Brain microvascular endothelial cell (primary cell): ENCODE results near the gene JMJD1C.
A peak's percentile ranks its signal among the peaks of the same experiment; 100 is the strongest.

Experiments
- DNase-seq: peaks from one replicate; pipeline ENCODE4 v3.0.0-alpha.2; 2020
- H3K27ac ChIP-seq: fragments of 250-450 bp; sonication (Bioruptor Pico); 2 replicates; pipeline ENCODE4 v1.5.1; 2020; ENCODE audit warnings: mild to moderate bottlenecking, moderate library complexity
- H3K27me3 ChIP-seq: fragments of 250-450 bp; sonication (Bioruptor Pico); replicated peaks from 2 replicates; pipeline ENCODE4 v1.5.1; 2020; ENCODE audit warnings: mild to moderate bottlenecking
- H3K36me3 ChIP-seq: fragments of 250-450 bp; sonication (Bioruptor Pico); replicated peaks from 2 replicates; pipeline ENCODE4 v1.5.1; 2020; ENCODE audit warnings: mild to moderate bottlenecking
- H3K4me3 ChIP-seq: 2 replicates; pipeline ENCODE4 v1.5.1; 2011; ENCODE audit warnings: low read depth, mild to moderate bottlenecking, control low read depth, low read length, moderate library complexity
- CTCF ChIP-seq: IDR thresholded peaks from 2 replicates; pipeline ENCODE4 v1.5.1; 2011; ENCODE audit warnings: low read depth, mild to moderate bottlenecking, moderate library complexity, low read length, control low read depth, inconsistent platforms; ENCODE audit errors: missing control alignments
- in situ Hi-C: cut with HindIII; loops from 2 replicates; pipeline ENCODE4 v1.10.0; 2017; ENCODE audit warnings: low sequenced_read_pairs, low pct_ligation_motif_present

Gene JMJD1C

GRCh38 chr10:63145782-63146181 lies 320.0 kb downstream of the JMJD1C start:
- no peak for DNase-seq
- Histone ChIP-seq H3K27ac (no peak overlapping the region), H3K36me3 (peaks cover 13% of the 10 kb centered on the region), H3K27me3 (no peaks in the 10 kb centered on the region), H3K4me3 (no peak overlapping the region)
- in situ Hi-C loops, result no loop called here
- no peak for TF ChIP-seq CTCF

- H3K4me3 ChIP-seq, result no peak overlapping the region
- no peak for TF ChIP-seq CTCF
- H3K27me3 ChIP-seq, result no peaks in the 10 kb centered on the region
- no peak overlapping the region for H3K27ac ChIP-seq
- DNase-seq, result no peak
- in situ Hi-C loops, result no loop called here
- H3K36me3 ChIP-seq, result peaks cover 11% of the 10 kb centered on the region
These were observed 321.8 kb downstream of the JMJD1C start for GRCh38 chr10:63143987-63144386.

- TF ChIP-seq CTCF, result no peak
- DNase-seq, result no peak
- in situ Hi-C loops, result no loop called here
- Histone ChIP-seq H3K36me3 (peaks cover 5% of the 10 kb centered on the region), H3K27ac (no peak overlapping the region), H3K4me3 (no peak overlapping the region), H3K27me3 (no peaks in the 10 kb centered on the region)
These were observed 323.6 kb downstream of the JMJD1C start for GRCh38 chr10:63142136-63142535.

- TF ChIP-seq CTCF, result no peak
- DNase-seq, result no peak
These were observed 325.7 kb downstream of the JMJD1C start for GRCh38 chr10:63140077-63140476.

GRCh38 chr10:63137306-63137705 lies 328.5 kb downstream of the JMJD1C start:
- Histone ChIP-seq H3K4me3 (no peak overlapping the region), H3K36me3 (no peaks in the 10 kb centered on the region), H3K27ac (no peak overlapping the region), H3K27me3 (no peaks in the 10 kb centered on the region)
- no peak for TF ChIP-seq CTCF
- in situ Hi-C loops, result no loop called here
- DNase-seq, result peak; percentile 44

More at GRCh38 chr10:63140077-63140476, 325.7 kb downstream of the JMJD1C start:
- no peak overlapping the region for H3K4me3 ChIP-seq
- H3K36me3 ChIP-seq, result peaks cover 3% of the 10 kb centered on the region
- H3K27me3 ChIP-seq, result no peaks in the 10 kb centered on the region
- in situ Hi-C loops, result no loop called here
- no peak overlapping the region for H3K27ac ChIP-seq

- TF ChIP-seq CTCF, result no peak
- Histone ChIP-seq H3K4me3 (peak overlapping the region; percentile 94), H3K27me3 (no peaks in the 10 kb centered on the region), H3K27ac (peak overlapping the region; percentile 84), H3K36me3 (no peaks in the 10 kb centered on the region)
- no peak for DNase-seq
- in situ Hi-C loops, result no loop called here
These were observed 331.8 kb downstream of the JMJD1C start for GRCh38 chr10:63133821-63134557.
